Osteoblast (primary cell): ENCODE measurements around the gene PNMT. TPM values are rescaled to one million over a fixed set of nuclear protein-coding genes. Genes with fewer than 3 reads are reported as not detected.

Experiments
- DNase-seq: peaks from one replicate; pipeline ENCODE4 v3.0.0; 2011; ENCODE audit warnings: low spot score, mixed read lengths; ENCODE audit not compliant: insufficient read length; ENCODE audit errors: missing footprints
- H2AFZ ChIP-seq: 2 replicates; pipeline ENCODE4 v1.6.0; 2011; ENCODE audit warnings: mild to moderate bottlenecking, low read length
- H3K27ac ChIP-seq: 2 replicates; pipeline ENCODE4 v1.5.1; 2011; ENCODE audit warnings: mild to moderate bottlenecking, low read depth, low read length, moderate library complexity
- H3K27me3 ChIP-seq: 2 replicates; pipeline ENCODE4 v1.6.0; 2012; ENCODE audit warnings: mild to moderate bottlenecking, control low read depth, inconsistent platforms, low read length, moderate library complexity; ENCODE audit not compliant: insufficient read depth
- H3K36me3 ChIP-seq: 2 replicates; pipeline ENCODE4 v1.5.1; 2011; ENCODE audit warnings: mild to moderate bottlenecking, low read length, control low read depth, moderate library complexity; ENCODE audit not compliant: insufficient read depth
- H3K4me1 ChIP-seq: 2 replicates; pipeline ENCODE4 v1.5.1; 2011; ENCODE audit warnings: mild to moderate bottlenecking, low read length, control low read depth, moderate library complexity; ENCODE audit not compliant: insufficient read depth
- H3K4me2 ChIP-seq: 2 replicates; pipeline ENCODE4 v1.6.0; 2011; ENCODE audit warnings: mild to moderate bottlenecking, low read length; ENCODE audit not compliant: insufficient read depth
- H3K4me3 ChIP-seq: fragments of 200-600 bp; sonication (generic); 3 replicates; pipeline ENCODE4 v1.5.1; 2012; ENCODE audit warnings: mild to moderate bottlenecking, low read length, inconsistent platforms; ENCODE audit not compliant: insufficient read depth
- H3K79me2 ChIP-seq: 2 replicates; pipeline ENCODE4 v1.6.0; 2012; ENCODE audit warnings: mild to moderate bottlenecking, low read length, control low read depth, inconsistent platforms; ENCODE audit not compliant: insufficient read depth
- H3K9me3 ChIP-seq: 2 replicates; pipeline ENCODE4 v1.5.1; 2011; ENCODE audit warnings: low read depth, low read length, control low read depth
- H4K20me1 ChIP-seq: 2 replicates; pipeline ENCODE4 v1.6.0; 2012; ENCODE audit warnings: mild to moderate bottlenecking, low read length, control low read depth; ENCODE audit not compliant: insufficient read depth
- total RNA-seq: library from RNA; depleted of rRNA; stranded (reverse); fragments of >200 nt; gene quantifications from 2 replicates; pipeline ENCODE4 v1.2.3, GENCODE V29; 2012
- TF ChIP-seq, protein P1 (sequence below): IDR thresholded peaks from 2 replicates; pipeline ENCODE4 v1.5.1; 2011; ENCODE audit warnings: mild to moderate bottlenecking, low read depth, low read length, moderate library complexity; ENCODE audit errors: extremely low read depth

The PNMT gene
- total RNA-seq, 1 donor: not detected

GRCh38 chr17:39653662-39654331, 14.5 kb upstream of the PNMT start:
- H3K4me3 ChIP-seq: no peak overlapping the region
- H3K36me3 ChIP-seq: no peaks in the 10 kb centered on the region
- TF ChIP-seq, protein P1, sequence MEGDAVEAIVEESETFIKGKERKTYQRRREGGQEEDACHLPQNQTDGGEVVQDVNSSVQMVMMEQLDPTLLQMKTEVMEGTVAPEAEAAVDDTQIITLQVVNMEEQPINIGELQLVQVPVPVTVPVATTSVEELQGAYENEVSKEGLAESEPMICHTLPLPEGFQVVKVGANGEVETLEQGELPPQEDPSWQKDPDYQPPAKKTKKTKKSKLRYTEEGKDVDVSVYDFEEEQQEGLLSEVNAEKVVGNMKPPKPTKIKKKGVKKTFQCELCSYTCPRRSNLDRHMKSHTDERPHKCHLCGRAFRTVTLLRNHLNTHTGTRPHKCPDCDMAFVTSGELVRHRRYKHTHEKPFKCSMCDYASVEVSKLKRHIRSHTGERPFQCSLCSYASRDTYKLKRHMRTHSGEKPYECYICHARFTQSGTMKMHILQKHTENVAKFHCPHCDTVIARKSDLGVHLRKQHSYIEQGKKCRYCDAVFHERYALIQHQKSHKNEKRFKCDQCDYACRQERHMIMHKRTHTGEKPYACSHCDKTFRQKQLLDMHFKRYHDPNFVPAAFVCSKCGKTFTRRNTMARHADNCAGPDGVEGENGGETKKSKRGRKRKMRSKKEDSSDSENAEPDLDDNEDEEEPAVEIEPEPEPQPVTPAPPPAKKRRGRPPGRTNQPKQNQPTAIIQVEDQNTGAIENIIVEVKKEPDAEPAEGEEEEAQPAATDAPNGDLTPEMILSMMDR: peak; percentile 97
- H3K27ac ChIP-seq: no peak overlapping the region
- DNase-seq: peak; percentile 98
- H2AFZ ChIP-seq: no peak overlapping the region
- H3K4me2 ChIP-seq: no peak overlapping the region
- H3K4me1 ChIP-seq: no peaks in the 10 kb centered on the region
- peaks cover 12% of the 10 kb centered on the region for H3K79me2 ChIP-seq
- no peaks in the 10 kb centered on the region for H3K9me3 ChIP-seq
- H3K27me3 ChIP-seq: no peaks in the 10 kb centered on the region
- peaks cover 42% of the 10 kb centered on the region for H4K20me1 ChIP-seq

DNA sequence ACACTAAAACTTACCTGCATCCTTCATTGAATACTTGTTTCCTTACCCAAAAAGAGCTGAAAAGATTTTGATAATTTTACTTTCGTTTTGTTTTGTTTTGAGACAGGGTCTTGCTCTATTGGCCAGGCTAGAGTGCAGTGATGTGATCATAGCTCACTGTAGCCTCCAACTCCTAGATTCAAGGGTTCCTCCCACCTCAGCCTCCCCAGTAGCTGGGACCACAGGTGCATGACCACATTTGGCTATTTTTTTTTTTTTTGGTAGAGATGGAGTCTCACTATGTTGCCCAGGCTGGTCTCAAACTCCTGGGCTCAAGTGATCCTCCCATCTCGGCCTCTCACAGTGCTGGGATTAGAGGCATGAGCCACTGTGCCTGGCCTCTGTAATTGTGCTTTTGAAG, 13.1 kb upstream of the PNMT start:
- Histone ChIP-seq H3K9me3 (no peaks in the 10 kb centered on the region), H2AFZ (no peak overlapping the region), H3K27me3 (no peaks in the 10 kb centered on the region), H3K36me3 (no peaks in the 10 kb centered on the region), H4K20me1 (peaks cover 36% of the 10 kb centered on the region), H3K27ac (no peak overlapping the region), H3K79me2 (peaks cover 10% of the 10 kb centered on the region), H3K4me2 (no peak overlapping the region), H3K4me1 (no peaks in the 10 kb centered on the region), H3K4me3 (no peak overlapping the region)
- TF ChIP-seq, protein P1: no peak
- no peak for DNase-seq

GRCh38 chr17:39658346-39658745, 9.9 kb upstream of the PNMT start:
- Histone ChIP-seq H2AFZ (no peak overlapping the region), H3K9me3 (no peaks in the 10 kb centered on the region), H3K27ac (no peak overlapping the region), H3K4me1 (no peaks in the 10 kb centered on the region), H3K4me2 (no peak overlapping the region), H3K79me2 (peaks cover 3% of the 10 kb centered on the region), H4K20me1 (peaks cover 22% of the 10 kb centered on the region), H3K36me3 (peaks cover 4% of the 10 kb centered on the region), H3K4me3 (no peak overlapping the region), H3K27me3 (no peaks in the 10 kb centered on the region)
- TF ChIP-seq, protein P1: no peak
- DNase-seq: no peak

- Histone ChIP-seq H4K20me1 (peaks cover 20% of the 10 kb centered on the region), H3K4me2 (no peak overlapping the region), H3K79me2 (no peaks in the 10 kb centered on the region), H3K9me3 (no peaks in the 10 kb centered on the region), H2AFZ (no peak overlapping the region), H3K27me3 (no peaks in the 10 kb centered on the region), H3K4me3 (no peak overlapping the region), H3K4me1 (no peaks in the 10 kb centered on the region), H3K27ac (no peak overlapping the region), H3K36me3 (peaks cover 4% of the 10 kb centered on the region)
- no peak for DNase-seq
- TF ChIP-seq, protein P1: no peak
Observed at GRCh38 chr17:39658760-39659159, 9.5 kb upstream of the PNMT start.
